Stimulated activated CD4-positive, alpha-beta T cell treated with anti-CD3 and anti-CD28 coated beads, TNF-alpha, amount 100 ng/mL, for 24 hours (primary cell): ENCODE measurements around the gene EPHB2.
A peak's percentile ranks its signal among the peaks of the same experiment; 100 is the strongest.
"Not testable (repeated sequence)": the region's sequence is repeated elsewhere in the genome, so short reads cannot be mapped to it uniquely, and the experiment has no call there.

ENCODE experiments used
- DNase-seq, 3 experiments: peaks; one replicate each; pipeline ENCODE4 v3.0.0-alpha.2; 2020; ENCODE audit warnings: low read depth in 3 of 3

EPHB2 gene

DNA sequence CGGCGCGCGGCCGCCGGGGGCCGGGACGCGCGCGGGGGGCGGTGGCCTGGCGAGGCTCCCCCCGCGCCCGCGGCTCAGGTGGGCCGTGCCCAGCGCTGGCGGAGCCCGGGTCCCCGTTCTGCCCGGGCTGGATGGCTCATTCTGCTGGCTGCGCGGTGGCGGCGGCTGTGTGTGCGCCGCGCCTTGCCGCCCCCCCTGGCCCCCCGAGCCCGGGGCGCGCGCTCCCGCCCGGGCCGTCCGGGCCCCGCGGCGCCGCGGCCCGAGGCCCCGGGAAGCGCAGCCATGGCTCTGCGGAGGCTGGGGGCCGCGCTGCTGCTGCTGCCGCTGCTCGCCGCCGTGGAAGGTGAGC is at the start of gene EPHB2:
TSS of gene EPHB2 (plus strand) at position 139 of the 349 bp plus-strand sequence. CDS start at position 283, 144 bp downstream.
- DNase-seq: peak in 2 of 3 experiments; percentile 5 to 28

- DNase-seq: no peak
Measured at GRCh38 chr1:22661880-22662279, 48.8 kb upstream of the EPHB2 start.

DNA sequence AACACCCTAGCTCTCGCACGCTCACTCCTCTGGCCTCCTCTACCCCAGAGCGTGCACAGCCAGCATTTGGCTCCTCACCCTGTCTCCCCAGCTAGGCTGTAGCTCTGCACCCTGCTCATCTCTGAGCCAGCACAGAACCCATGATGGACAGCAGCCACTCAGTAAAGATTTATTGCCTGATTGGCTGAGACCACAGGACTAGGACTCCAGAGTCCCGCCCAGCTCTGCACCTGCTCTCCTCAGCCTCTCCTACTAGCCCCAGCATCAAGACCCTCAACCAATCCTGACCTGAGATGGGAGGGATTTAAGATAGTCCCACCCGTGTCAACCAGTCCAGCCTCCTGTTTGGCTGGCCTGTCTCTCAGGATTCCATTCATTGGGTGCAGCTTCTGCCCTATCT is 48.3 kb upstream of the EPHB2 start:
- no peak for DNase-seq

DNA sequence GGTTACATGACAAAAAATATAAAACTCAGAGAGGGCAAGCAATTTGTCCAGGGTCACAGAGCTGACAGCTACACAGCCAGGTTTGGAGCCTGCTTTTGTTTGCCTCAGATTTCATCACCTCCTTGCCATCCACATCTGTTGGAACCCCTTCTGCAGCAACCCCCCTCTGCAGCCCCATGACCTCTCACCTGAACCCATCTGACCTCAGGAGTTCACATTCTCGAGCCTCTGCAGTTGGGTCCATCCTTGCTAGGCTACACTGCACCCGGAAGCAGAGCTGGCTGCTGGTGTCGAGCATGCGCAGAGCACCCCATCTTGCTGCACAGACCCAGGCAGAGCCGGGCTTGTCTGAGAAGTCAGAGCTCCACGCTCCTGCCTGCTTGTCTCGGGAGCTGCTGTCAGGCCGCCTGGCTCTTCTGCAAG is 47.6 kb upstream of the EPHB2 start:
- DNase-seq: no peak

DNA sequence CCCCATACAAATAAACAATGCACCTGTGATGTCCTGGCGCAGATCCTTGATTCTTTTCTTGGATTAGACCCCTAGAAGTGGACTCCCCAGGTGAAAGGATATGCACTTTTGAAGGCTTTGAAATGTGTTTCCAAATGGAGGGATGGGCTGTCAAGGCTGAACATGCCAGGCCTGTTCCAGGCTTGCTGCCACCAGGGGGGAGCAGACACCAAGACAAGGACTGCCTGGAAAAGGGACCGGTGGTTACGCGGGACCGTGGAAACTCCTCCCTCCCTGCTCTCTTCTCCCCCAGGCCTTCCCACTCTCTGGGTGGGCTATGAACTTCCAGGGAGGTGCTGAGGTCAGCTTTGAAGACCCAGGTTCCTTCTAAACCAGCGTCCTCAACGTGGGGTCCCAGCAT is 44.9 kb upstream of the EPHB2 start:
- DNase-seq: no peak

- no peak for DNase-seq
Measured at GRCh38 chr1:22666412-22666811, 44.2 kb upstream of the EPHB2 start.

DNA sequence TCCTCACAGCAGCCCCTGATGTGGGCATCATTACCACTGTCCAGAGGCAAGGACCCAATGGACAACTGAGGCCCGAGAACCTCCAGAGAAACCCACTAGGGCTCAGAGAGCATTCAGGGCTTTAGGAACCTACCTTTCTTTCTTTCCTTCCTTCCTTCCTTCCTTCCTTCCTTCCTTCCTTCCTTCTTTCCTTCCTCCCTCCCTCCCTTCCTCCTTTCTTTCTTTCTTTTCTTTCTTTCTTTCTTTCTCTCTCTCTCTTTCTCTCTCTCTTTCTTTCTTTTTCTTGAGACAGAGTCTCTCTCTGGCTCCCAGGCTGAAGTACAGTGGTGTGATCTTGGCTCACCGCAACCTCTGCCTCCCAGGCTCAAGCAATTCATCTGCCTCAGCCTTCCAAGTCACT is 41.8 kb upstream of the EPHB2 start:
- DNase-seq: not testable (repeated sequence)

DNA sequence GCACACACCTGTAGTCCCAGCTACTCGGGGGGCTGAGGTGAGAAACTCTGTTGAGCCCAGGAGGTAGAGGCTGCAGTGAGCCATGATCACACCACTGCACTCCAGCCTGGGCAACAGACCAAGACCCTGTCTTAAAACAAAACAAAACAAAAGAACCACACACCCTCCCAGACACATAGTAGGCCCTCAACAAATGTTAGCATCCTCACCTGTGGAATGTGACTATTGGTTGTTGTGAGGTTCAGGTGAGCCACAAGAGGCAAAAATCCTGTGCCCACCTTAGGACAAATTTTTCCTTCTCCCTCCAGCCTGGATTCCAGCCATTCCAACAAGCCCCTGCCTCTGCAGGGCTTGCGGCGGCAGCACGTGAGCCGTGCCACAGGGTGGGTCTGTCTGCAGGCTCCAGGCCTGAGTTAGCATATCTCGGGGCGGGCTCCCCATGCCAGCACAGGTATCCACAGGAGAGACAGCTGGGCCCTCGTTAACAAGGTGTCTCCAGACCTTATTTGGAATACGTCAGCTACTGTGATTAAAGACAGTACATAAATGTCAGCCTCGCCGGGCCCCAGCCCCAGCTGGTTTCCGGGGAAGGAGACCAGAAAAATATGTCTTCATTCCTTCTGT is 40.2 kb upstream of the EPHB2 start:
- DNase-seq: no peak

- DNase-seq: no peak
Measured at GRCh38 chr1:22671999-22672398, 38.6 kb upstream of the EPHB2 start.

- DNase-seq: peak in 1 of 3 experiments; percentile 25
Measured at GRCh38 chr1:22673486-22674409, 36.9 kb upstream of the EPHB2 start.

DNA sequence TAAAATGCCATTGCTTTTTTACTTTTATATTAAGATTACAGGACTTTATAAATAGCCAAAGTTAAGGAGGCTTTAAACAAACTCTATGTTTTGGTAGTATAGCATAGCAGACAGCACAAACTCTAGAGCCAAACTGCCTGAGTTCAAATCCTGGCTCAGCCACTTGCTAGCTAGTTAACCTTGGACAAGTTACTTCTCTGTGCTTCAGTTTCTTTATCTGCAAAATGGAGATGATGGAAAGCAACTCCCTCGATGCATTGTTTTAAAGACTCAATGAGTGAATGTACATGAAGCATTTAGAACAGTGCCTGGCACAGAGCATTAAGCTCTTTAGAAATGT is 36.3 kb upstream of the EPHB2 start:
- no peak for DNase-seq

DNA sequence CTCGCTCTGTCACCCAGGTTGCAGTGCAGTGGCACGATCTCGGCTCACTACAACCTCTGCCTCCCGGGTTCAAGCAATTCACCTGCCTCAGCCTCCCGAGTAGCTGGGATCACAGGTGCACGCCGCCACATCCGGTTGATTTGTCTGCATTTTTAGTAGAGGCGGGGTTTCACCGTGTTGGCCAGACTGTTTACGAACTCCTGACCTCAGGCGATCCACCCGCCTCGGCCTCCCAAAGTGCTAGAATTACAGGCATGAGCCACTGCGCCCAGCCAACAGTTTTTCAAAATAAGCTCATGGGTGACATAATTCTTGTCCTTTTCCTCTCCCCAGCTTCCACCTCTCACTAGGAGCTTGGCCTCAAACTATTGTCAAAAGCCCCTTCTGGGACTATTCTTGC is 34.5 kb upstream of the EPHB2 start:
- not testable (repeated sequence) for DNase-seq

DNA sequence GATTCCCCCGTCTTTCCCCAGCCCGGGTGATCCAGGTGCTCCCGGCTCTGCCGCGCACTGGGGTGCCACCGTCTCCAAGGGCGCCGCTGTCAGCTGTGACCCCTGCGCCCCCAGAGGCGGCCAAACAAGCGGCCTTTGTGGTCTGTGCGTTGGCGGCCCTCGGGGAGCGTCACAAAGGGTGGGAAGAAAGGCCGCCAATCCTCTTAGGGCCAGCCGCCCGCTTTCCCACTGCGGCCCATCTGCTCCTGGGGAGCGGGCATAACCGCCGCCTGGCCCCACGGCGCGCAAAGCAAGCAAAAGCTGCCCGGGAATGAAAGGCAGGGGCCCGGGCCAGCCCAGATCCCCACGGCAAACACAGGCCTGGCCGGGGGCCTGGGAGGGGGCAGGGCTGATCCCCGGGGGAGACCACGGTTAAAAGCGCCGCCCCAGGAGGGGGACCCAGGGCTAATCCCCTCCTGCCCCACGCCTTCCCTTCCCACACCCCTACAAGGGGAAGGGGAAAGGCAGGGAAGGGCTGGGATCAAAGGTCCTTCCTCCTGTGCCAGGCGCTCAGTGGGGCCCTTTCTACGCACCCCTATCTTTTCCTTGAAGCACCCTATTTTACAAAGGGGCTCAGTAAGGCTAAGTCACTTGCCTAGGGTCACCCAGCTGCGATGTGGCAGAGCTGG is 33.6 kb upstream of the EPHB2 start:
- DNase-seq: no peak

GRCh38 chr1:22677931-22678896 is 32.4 kb upstream of the EPHB2 start:
- DNase-seq: no peak

- no peak for DNase-seq
Measured at GRCh38 chr1:22680726-22681125, 29.9 kb upstream of the EPHB2 start.

DNA sequence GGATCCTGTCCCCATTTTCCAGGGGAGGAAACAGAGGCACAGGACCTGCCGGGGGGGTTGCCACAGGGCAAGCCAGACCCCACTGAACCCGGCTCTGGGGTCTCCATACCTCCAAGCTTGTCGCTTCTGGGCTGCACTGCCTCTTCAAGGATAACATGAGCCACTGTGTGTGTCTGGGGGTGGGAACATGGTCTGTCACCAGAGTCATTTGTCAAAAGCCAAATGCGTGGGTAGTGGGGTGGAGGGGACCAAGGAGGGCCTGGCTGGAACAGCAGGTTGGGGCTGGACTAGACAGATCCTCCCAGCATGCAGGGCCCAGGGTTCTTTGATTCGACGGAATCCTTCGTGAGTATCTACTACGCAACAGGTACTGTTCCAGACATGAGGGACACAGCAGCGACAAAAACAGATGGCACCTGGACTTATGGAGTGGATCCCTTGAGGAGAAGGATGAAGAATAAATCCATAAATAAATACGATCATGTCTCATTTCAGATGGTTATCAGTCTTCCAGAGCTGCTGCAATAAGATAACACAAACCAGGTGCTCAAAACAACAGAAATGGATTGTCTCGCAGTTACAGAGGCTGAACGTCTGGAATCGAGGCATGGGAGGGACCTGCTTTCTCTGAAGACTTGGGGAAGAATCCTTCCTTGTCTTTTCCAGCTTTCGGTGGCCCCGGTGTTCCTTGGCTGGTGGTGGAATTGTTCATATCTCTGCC is 28.9 kb upstream of the EPHB2 start:
- no peak for DNase-seq

DNA sequence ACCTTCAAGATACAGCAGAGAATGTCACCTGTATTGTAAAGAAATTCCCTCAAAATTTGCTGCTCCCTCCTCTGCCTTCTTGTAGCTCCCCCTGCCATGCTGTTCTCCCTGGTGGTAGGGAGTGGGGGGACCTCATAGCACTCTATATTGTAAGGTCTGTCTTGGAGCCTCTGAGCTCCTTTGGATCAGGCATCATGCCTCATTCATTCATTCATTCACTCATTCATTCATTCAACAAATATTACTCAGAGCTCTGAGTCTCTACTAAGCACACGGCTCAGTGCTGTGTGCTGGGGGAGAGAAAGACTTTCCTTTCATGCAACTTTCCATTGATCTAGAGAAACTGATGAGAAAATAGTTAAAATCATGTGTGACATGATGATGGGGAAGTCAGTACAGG is 27.1 kb upstream of the EPHB2 start:
- no peak for DNase-seq

DNA sequence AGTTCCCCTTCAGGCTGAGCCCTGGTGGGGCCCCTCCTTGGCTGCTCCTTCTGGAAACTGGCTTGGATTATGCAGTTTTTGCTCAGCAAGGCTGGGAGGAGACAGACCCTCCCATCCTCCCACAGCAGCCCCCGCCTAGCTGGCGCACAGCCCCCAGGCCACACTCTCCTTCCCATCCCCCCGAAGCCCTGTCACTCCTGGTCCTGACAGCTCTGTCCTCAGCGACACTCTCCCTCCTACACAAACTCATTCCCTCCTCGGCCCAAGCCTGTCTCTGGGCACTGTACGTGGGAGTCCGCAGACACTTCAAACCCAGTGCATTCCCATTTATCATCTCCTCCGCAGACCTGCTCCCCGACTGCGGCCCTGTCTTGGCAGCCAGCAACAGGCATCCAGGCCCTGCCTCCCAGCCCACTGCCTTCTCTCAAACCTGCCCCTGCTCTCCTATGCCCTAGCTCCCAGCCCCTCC is 25.0 kb upstream of the EPHB2 start:
- DNase-seq: no peak

DNA sequence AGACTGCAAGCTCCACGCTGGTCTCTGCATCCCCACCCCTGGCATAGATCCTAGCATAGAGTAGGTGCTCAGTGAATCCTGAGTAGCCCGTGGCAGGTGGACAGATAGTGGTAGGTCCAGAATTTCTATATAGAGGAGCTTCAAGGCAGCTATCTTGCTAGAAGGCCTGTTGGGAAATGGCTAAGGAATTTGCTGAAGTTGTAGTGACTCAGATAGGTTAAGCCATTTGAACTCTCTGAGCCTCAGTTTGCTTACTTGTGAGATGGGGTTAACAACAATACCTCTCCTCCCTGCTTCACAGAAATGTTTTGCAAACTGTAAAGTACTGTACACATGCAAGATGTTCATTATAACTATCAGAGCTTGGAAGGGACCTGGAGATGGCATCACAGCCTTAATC is 23.4 kb upstream of the EPHB2 start:
- DNase-seq: no peak

GRCh38 chr1:22688466-22688865 is 22.2 kb upstream of the EPHB2 start:
- DNase-seq: no peak

DNA sequence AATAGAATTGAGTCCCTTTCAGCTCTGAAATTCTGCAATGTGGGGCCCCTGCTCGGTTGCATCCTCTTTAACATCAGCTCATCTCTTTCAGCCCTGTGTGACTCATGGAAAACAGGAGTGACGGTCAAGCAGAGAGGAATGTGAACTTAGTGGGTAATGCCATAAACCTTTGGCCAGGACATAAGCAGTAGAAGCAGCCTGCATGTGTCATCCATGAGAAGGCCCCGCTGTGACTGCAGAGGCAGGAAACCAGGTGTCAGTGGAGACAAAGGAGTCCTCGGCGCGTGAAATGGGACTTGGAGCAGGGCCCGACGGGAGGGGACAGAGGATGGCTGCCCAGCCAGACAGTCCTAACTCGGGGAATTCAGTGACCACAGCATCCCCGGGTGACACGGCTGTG is 21.1 kb upstream of the EPHB2 start:
- no peak for DNase-seq
